Stimulated activated CD4-positive, alpha-beta T cell treated with anti-CD3 and anti-CD28 coated beads, Interleukin-4, amount 100 ng/mL, for 4 hours (primary cell): ENCODE measurements around the gene GFRAL.

Experiments used
- DNase-seq, 2 experiments: peaks; one replicate each; pipeline ENCODE4 v3.0.0-alpha.2; 2020

The GFRAL gene

DNA sequence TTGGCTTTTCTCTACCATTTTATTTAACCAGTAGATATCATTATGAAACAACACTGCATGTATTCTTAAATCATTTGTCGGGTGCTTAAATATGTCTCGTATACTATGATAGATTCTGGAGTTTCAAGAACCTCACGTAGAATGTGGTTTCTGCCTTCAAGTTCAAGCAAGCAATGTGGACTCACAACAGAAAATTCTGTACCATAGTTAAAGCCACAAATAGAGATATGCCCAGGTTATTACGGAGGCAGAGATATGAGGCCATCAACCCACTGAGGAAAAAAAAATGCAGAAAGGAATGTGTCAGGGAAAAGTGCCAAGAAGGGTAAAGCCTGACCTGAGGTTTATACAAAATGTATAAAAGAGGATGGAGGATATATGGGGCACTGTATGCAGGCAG, 109.9 kb downstream of the GFRAL start:
- no peak for DNase-seq

DNA sequence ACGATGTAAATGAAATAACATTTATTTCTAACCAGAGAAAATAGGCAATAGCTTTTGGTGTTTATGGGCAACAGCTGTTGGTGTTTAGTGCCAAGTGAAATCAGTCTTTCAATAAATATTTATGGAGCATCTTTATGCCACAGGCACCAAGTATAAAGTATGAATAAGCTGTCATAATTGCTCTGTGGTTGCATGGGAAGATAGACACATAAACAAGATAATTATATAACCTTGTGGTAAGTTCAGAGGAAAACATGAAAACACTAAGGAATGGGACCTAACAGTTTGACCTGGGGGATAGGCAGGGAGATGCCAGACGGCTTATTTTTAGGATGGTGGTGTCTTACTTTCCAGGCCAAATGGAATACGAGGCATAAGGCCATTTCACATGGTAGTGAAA, 110.9 kb downstream of the GFRAL start:
- no peak for DNase-seq

DNA sequence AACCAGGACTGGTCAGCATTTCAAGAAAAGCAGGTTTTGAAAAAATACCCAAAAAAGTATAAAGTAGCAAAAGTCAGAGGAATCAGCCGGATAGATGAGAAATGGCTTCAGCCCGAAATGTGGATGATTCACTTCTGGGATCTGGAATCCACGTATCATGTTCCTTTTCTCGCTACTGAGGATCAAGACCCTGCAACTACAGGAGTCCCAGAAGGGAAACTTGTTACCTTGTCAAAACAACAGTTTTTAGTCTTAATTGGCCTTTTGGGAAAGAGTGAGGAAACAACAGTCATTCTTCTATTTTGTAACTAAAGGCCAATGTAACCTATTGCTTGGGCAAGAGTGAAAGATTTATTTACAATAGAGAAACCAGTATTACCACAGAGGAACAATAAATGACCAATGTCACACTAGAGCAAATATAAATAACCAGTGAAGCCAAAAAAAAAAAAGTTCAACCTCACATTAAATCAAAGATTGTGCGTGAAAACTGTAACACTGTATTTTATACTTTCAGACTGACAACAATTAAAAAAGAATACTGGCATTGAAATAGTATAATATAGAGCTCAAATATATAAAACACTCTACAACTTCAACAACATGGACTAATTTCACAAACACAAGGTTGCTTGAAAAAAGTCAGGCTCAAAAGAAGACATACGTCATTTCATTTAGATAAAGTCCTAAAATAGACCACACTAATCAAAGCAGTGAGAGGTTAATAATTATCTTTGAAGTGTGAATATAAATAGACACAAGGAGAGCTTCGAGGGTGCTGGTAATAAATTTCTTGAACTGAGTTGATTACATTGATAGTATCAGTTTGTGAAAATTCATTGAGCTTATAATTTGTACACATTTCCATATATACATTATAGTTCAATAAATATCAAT, 116.2 kb downstream of the GFRAL start:
- DNase-seq, result no peak

DNA sequence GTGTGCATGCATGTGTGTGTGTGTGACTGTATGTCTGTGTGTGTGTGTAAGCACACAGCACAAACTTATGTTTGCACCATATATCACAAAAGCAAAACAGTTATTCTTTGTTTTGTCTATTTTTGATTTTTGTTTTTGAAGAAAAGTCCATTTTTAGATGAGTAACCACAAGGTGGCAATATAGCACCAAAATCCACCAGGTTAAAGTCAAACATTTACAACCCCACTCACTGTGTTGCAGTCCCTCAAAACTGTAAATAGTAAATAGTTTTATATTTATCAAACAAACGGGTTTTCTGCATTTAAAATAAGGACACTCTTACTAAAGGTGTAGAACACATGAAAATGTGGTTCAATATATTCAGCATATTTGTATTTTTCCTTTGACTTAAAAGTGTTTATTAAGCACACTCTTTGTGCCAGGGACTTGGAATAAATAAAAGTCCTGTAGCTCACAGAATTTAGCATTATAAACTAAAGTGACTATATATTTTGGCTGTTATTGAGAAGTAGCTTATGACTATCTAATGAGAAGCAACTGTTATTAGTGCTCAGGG, 118.5 kb downstream of the GFRAL start:
- DNase-seq, result no peak

DNA sequence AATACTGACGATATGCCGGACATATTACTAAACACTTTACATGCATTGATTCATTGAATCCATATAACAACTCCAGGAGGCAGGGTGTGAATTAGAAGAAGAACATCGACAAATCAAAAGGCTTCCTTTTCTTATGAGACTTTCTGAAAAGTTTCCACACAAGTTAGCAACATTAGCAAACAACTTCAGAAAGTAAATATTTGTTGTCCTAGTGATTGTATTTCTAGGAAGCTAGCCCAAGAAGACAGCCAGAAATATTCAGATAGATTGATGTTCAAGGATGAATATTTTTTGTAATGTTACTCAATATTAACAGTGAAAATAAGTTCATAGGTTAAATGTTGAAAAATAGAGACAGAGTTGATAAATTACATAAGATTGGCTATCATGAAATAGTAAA, 120.6 kb downstream of the GFRAL start:
- DNase-seq, result no peak

DNA sequence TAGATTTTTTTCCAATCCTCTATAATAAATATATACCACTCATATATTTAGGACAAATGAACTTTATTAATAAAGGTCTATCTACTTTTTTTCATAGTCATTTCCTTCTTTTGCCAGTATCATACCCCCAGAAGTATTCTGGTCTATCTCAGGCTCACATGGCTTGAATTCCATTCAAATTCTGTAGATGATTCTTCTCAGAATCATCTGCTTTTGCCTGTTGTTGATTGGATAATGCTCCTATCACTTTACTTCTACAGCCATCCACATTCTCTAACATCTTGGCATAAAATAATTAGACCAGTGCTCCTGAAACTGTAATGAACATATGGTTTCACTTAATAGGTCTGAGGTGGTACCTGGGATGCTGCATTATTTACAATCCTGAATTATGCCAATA, 121.2 kb downstream of the GFRAL start:
- no peak for DNase-seq

DNA sequence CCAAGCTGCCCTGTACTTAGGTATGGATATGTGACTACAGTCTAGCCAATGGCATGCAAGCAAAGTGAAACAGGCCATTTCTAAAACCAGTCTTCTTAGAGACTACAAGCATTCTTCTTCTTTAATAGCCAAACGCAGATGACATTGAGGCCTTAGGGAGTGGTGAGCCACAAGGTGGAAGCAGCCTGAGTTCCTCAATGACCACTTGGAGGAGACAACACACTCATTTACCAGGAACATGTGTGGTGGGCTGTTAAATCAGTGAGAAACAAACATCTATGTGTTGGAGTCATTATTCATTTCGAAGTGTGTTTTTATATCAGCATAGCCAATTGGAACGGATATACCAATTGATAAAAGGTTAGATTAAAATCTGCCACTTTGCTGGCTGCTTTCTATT, 122.0 kb downstream of the GFRAL start:
- no peak for DNase-seq

DNA sequence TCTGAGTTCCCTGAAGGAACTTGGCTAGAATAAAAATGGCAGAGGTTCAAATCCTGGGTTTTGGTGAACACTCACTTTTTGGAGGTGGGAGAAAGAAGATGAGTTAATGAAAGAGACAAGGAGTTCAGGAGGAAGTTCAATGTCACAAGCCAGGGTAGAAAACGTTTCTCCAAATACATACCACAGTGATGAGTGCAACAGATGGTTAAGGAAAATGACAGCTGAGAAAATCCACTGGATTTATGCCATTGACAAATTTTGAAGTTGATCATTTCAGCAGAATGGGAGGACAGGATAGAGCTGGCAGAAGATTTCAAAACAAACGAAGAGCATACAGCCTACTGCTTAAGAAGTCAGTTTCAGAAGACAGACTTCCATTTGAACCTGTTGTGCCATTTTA, 122.7 kb downstream of the GFRAL start:
- DNase-seq, result no peak
